ENCODE results near the gene MON1B.
A peak's percentile ranks its signal among the peaks of the same experiment; 100 is the strongest.
"Not testable (repeated sequence)": the region's sequence is repeated elsewhere in the genome, so short reads cannot be mapped to it uniquely, and the experiment has no call there.

The MON1B gene

DNA sequence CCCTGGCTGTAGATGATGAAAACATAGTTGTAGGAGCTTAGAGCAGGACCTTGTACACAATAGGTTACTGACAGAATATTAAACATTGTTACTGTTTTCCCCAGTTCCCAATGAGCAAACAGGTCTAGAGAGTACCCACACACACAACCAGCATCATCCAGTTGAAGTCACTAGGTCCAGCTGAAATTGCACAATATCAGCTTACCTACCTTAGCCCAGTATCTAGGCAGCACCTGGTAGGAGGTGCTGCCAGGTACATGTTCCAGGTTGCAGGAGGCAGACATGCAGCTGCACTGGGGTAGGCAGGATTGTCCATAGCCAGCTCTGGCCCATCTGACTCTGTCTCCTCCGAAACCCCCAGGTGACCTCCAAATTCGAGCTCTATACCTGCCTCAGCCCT lies 6.8 kb downstream of the MON1B start:
- DNase-seq (ENCODE audit: low spot score): no peak

DNA sequence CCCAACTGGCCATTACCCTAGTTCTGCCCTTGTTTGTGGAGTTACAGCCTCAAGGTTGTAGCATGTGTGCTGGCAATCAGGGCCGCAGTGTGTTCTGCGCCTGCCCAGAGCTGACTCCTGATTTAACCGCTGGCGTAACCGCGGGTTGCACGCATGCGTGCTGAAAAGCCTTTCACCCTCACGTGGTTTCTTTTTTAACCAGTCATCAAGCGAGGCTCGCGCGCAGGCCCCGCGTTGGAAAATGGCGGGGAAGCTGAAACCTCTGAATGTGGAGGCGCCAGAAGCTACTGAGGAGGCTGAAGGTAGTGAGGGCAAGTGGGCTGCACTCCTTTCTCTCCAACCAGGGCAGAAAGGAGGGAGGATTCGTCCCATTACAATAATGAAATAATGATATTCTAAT lies 8.2 kb downstream of the MON1B start, which contains the start of gene SYCE1L:
Gene SYCE1L, plus strand, starts transcription at position 198 of the 400 bp plus-strand sequence. Its CDS starts 44 bp downstream, at position 242.
- DNase-seq (ENCODE audit: low spot score): no peak

DNA sequence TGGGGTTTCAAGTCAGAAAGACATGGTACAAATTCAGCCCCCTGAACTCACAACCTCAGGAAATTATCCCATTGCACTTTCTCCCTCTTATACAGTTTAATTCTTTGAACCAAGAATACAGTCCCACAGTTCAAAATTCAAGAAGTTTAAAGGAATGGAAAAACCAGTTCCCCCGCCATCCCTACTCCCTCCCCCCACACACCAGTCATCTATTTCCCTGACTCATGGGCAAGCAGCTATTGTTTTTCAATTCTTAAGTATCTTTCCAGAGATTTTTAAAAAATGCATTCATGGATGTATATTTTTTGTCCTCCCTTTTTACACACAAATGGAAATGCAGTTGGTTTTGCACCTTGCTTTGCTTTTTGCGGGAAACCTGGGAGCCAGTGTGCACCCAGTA lies 15.5 kb downstream of the MON1B start:
- no peak for DNase-seq (ENCODE audit: low spot score)

DNA sequence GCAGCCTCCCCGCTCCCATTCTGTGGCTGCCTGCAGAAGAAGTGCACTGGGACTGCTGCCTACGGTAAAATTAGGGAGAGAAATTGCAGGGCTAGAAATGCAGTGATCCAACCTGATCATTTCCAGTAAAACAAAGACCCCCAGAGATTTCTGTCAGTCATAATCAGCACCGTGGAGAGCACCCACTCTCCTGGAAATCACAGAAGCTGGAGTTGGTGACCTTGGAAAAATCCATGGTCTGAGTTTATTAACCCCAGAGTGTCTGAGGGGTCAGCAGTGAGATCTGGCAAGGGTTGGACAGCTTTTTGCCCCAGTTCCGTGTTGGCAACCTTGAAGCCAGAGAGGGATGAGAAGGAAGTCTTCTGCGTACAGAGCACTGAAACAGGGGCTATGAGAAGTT lies 16.0 kb downstream of the MON1B start:
- DNase-seq (ENCODE audit: low spot score): no peak

DNA sequence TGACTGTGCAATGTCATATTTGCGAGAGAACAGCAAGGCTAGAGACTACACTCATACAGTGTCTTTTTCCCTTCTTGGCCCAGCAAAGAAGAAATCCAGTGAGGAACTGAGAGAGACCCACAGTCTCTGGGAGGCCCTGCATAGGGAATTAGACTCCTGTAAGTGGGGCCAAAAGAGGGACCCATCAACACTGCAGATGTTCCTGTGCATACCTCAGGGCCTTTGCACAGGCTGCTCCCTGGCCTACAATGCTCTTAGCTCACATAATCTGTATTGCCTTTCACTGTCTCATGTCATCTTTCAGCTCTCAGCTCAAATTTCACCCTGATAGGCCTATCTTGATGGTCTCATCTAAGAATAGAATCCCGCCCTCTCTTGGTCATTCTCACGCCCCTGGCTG lies 17.4 kb downstream of the MON1B start:
- no peak for DNase-seq (ENCODE audit: low spot score)

DNA sequence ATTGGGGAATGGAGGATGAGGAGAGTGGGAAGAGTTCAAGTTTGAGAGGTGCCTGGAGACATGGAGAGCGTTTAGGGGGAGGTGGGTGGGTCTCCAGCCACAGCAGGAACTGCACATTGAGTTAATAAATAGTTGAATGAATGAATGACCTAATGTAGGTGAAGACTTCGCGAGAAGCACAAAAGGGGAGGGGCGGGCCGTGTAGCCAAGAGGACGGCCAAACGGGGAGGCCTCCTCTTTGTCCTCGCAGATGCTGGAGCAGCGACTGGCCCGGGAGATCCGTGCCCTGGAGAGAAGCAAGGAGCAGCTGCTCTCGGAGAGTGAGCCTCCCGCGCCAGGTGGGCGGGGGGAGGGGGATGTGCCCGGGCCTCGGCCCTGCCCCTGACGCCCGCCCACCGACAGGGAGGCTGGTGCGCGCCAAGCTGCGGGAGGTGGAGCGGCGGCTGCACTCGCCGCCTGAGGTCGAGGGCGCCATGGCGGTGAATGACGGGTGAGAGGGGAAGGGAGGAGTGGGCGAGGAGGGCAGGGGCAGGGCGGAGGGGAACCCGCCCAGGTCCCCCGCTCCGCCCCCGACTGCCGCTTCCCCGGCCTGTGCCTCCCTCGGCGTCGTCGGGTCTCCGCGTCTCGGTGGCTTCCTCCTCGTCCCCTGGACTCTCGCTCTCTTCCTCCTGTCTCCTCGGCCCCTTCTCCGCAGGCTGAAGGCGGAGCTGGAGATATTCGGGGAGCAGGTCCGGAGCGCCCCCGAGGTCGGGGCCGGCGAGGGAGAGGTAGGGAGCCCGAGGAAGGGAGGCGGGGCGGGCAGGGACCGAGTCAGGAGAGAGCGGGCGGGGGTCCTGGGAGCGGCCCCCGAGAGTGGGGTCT lies 21.1 kb downstream of the MON1B start:
- peak; percentile 58 for DNase-seq (ENCODE audit: low spot score)

DNA sequence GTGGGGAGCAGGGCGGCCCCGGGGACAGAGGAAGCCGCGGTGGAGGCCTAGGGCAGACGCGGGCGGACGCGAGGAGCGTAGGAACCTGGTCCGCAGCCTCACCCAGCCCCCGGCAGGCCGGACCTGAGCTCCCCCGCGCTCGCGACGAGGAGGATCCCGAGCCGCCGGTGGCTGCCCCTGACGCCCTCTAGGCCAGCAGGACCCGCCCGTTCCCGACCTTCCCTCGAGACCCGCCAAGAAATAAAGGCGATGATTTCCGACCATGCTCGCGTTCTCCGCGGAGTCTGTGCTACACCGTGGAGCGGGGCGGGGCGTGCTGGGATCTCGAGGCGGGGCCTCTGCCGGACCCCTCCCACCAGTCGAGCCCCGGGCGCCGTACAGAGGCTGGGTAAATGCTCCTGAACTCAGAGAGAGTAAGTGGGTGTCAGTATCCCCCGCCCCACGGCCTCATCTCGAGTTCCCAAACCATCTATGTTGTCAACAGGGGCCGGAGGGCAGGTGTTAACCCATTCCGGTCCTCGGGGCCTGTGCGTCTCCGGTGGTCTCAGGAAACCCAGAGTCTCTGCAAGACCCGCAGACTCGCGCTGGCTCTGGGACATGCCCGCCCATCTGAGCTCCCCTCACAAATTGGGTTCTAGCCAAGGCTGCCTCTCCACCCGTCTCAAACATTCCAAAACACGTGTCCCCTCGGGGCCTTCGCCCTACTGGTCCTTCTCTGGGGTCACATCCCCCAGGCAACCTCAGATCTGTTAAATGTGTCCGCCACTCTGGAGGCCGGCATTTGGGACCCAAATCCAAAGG lies 22.0 kb downstream of the MON1B start:
- DNase-seq (ENCODE audit: low spot score): peak; percentile 58

DNA sequence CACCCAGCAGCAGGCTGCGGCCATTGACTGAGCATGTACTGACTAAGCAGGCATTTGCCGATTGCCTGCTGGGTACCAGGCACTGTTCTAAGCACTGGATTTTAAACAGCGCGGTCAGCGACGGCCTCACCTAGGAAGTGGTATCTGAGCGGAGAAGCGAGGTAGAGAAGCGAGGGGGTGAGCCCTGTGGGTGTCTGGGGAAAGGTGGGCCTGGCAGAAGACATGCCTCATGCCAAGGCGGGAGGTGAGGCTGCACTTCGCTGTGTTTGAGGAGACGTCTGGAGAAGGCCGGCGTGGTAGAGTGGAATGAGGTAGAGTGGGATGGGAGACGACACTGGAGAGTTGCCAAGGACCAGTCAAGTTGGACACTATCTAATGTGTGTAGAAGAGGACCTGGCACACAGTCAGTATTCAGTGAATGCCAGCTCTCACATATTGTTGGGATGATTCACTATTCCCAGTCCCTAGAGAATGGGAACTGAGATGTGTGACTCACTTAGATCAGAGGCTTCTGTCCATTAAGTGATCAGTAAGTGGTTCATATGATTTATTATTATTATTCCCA lies 22.6 kb downstream of the MON1B start:
- no peak for DNase-seq (ENCODE audit: low spot score)

DNA sequence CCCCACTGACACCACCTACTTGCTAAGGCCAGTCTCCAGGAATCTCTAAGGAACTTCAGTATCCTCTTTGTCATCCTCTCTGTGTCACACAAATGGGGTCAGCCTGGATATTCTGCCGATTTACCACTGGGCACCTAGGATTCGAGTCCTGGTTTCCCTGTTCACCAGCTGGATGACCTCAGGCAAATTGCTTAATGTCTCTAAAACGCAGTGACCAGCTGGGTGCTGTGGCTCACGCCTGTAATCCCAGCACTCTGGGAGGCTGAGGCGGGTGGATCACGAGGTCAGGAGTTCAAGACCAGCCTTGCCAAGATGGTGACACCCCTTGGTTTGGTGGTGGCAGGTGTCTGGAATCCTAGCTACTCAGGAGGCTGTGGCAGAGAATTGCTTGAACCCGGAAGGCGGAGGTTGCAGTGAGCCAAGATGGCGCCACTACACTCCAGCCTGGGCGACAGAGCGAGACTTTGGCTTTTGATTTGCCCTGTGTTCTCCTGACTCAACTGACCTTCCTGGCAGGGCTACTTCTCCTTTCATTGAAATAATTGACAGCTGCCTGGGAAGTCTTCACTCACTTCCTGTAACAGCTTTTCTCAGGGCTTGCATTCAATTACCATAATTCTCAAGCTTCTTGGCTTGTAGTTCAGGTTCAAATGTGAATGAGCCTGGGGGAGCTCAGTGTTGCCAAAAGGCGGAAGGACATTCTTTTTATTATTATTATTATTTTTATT lies 23.6 kb downstream of the MON1B start:
- DNase-seq (ENCODE audit: low spot score): no peak

DNA sequence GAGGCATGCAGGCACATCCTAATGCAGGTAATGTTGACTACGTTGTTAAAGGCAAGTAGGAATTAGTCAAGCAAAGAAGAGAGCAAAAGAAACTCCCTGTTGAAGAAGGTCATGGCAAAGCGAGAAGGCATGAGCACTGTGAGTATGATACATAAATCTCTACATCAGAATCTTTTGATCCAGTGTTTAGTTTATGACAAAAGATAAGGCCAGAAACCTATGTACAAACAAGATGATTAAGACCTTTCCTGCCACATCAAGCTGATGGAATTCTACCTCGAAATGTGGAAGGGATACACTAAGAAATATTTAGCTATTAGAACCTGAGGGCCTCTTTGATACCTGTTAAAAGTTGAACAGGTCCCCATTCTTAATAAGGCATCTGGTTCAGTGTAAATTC lies 28.4 kb downstream of the MON1B start:
- DNase-seq (ENCODE audit: low spot score): no peak

DNA sequence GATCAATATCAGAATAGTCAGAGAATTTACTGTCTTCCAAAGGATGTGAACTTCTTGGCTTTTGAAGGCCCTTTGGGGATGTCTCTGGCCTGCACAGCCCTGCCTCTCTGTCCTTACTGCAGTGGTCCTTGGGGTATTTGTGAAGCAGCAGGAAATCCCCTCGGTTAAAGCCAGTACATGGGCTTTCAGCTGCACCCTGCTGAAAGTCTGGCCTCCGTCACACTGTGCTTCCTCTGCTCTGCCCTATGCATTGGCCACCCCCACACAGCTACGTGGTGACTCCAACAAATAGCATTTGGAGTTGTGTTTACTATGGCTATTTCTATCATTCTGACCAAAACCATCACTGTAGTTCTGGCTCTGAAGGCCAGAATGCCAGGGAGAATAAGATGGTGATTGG lies 29.4 kb downstream of the MON1B start:
- DNase-seq (ENCODE audit: low spot score): no peak

DNA sequence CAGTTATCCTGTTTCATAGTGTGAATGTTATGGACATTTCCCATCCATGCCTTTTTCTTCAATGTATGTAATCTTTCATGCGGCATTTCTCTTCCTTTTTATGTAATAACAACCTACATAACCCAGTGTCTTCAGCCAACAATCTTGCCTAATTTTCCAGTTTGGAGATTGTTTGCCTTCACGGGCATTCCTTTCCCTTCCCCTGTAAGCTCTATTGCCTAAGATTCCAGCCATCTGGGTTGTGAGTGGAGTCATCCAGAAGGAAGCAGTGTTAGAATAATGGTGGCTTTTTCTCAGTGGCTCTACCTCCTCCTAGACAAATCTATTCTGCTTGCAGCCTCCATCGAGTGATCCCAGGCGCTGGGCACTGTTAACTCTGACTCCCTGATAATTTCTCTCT lies 30.5 kb downstream of the MON1B start:
- no peak for DNase-seq (ENCODE audit: low spot score)

DNA sequence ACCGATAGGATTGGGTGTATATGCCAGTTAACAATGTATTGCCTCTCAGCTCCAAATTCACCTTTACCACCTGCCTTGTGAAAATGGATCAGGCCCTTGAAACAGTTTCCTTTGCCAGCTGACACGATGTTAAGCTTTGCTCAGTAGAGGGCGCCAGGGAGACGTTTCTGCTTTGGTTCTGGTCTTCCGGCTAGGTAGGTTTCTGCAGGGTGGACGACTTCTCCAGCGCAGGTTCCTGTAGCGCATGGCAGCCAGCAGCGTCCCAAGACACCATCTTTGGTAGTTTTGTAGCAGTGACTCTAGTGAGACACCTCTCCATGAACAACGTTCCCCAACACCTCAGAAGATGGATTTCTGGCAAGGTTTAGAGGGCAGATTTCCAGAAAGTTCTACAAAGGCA lies 32.2 kb downstream of the MON1B start:
- peak; percentile 25 for DNase-seq (ENCODE audit: low spot score)

DNA sequence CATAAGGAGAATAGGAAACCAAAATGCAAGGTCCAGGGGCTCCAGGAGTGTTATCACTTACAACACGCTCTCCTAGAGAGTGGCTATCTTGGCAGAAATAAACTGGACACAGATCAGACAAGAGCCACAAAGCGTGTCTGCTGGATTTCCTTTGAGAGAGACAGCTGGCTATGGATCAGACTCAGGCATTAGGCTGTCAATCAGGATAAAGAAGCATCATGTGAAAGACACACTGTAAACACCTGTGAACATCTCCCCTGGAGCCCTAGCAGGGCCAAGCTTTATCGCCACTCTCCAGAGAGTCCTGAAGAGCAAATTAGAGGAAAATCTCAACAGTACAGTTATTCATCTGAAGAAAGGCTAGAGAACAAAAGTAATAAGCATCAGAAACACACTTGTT lies 34.2 kb downstream of the MON1B start:
- DNase-seq (ENCODE audit: low spot score): no peak

DNA sequence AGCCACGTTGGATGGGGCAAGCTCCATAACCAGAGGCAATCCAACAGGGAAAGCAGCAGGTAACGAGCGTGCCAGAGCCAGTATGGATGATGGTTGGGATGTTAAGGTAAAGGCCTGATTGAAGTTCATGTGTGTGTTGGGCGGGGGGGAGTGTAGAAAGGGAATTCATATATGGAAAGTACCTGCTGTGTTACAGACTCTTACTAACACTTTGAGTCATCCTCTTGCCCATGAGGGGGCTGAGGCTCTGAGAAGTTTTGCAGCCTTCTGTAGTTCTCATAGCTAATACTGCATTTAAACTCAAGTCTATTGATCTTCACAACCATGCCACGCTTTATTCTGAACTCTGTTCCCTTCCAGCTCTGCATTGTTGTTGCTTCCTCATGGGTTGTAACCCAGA lies 36.8 kb downstream of the MON1B start:
- no peak for DNase-seq (ENCODE audit: low spot score)

DNA sequence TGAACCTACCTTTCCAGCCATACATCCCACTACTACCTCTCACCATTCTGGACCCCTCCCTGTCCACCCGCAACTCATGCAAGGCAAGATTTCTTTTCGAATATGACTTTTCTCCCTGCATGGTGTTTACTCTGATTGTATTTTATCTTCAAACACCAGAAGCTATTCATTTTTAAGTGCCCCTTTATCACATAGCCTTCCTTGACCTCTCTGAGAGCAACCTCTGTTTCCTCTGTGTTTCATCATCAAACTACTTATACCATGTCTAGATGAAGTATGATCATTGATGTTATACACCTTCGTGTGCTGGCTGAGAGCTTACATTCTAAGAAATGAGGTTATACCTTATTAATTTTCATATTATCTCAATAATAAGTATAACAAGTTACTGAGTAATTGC lies 40.1 kb downstream of the MON1B start:
- no peak for DNase-seq (ENCODE audit: low spot score)

DNA sequence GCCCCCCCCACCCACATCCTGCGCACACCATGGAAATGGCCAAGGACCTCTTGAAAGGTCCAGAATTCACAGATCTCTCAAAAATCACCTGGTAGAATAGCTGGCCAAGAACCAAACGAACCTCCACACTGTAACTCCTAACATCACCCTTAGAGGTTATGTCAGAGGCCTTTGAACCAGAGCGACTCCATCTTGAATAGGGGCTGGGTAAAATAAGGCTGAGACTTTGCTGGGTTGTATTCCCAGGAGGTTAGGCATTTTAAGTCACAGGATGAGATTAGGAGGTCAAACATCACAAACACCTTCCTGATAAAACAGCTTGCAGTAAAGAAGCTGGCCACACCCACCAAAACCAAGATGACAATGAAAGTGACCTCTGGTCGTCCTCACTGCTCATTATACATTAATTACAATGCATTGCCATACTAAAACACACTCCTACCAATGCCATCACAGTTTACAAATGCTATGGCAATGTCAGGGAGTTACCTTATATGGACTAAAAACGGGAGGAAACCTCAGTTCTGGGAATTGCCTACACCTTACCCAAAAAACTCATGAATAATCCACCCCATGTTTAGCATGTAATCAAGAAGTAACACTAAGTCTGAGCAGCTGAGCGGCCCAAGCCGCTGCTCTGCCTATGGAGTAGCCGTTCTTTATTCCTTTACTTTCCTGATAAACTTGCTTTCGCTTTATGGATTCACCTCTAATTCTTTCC lies 43.0 kb downstream of the MON1B start:
- DNase-seq (ENCODE audit: low spot score): no peak

DNA sequence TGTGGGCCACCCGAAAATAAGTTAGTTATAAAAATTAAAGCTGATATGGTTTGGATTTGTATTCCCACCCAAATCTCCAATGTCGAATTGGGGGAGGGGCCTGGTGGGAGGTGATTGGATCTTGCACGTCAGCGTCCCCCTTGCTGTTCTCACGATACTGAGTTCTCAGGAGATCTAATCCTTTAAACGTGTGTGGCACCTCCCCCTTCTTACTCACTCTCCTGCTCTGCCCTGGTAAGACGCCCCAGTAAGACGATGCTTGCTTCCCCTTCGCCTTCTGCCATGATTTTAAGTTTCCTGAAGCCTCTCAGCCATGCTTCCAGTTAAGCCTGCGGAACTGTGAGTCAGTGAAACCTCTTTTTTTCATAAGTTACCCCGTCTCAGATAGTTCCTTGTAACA lies 43.6 kb downstream of the MON1B start:
- no peak for DNase-seq (ENCODE audit: low spot score)

DNA sequence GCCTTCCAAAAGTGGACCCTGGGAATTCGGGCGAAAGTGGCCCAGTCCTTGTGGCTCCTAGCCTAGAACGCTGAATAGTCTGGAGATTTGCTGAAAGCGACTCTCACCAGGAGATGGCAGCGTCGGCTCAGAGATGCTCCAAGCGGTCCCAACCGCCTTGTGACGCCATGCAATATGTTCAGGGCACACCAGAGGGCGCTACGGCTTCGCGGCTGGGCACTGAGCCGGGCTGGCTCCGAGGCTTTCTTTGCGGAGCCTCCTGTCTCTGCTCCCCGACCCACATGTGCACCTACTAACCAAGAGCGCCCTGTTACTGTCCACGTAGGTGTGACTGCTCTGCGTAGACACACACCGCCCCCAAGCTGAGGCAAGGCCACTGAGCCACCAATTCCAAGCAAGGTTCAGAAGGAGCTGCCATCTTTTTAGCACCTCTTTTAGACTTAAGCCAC lies 45.1 kb downstream of the MON1B start:
- peak; percentile 91 for DNase-seq (ENCODE audit: low spot score)

DNA sequence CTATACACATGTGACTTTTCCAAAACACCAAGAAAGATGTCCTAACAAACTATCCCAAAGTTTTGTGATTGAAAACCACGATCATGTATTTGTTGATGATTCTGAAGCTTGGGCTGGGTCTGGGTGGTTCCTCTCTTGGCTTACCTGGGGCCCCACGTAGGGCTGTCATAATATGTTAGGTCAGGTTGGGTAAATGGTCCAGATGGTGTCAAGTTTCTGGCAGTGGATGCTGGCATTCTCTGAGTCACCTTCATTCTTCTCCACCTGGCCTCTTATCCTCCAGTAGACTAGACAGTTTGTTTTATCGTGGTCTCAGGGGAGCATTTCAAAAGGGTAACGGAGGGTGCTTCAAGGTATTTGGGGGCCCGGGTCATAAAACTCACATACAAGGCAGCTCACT lies 47.6 kb downstream of the MON1B start:
- no peak for DNase-seq (ENCODE audit: low spot score)

DNA sequence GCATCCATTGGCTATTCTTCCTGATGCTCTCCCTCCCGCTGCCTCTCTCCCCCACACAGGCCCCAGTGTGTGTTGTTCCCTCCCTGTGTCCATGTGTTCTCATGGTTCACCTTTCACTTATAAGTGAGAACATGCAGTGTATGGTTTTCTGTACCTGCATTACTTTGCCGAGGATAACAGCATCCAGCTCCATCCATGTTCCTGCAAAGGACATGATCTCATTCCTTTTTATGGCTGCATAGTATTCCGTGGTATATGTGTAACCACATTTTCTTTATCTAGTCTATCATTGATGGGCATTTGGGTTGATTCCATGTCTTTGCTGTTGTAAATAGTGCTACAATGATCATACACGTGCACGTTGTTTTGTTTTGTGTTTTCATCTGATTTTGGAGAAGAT lies 51.5 kb downstream of the MON1B start:
- DNase-seq (ENCODE audit: low spot score): not testable (repeated sequence)

DNA sequence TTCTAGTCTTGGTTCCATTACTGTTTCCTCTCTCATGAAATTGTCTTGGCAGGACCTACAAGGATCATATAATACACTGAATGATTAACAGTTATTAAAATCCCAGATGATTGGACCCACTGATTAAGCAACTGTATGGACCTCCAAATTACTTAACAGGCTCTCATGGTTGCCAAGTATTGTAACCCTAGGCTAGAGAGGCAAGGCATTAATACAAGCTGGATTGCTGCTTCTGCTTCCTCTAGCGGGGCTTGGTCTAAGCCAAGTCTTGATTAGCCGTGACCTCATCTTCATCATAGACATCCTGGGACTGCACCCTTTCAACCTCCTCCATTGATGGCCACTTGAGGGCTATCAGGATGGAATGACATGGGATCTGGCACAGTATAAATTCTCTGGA lies 55.2 kb downstream of the MON1B start:
- DNase-seq (ENCODE audit: low spot score): no peak
